GM18511 (cell line): ENCODE results near the gene TIMM50.
A peak's percentile ranks its signal among the peaks of the same experiment; 100 is the strongest.
"Not testable (repeated sequence)": the region's sequence is repeated elsewhere in the genome, so short reads cannot be mapped to it uniquely, and the experiment has no call there.

ENCODE experiments used
- ATAC-seq: cut with Tn5 transposase; IDR thresholded peaks from one replicate; pipeline ENCODE4 v1.9.1; 2021; ENCODE audit warnings: mild to moderate bottlenecking, moderate library complexity; ENCODE audit not compliant: unreplicated experiment

The TIMM50 gene

DNA sequence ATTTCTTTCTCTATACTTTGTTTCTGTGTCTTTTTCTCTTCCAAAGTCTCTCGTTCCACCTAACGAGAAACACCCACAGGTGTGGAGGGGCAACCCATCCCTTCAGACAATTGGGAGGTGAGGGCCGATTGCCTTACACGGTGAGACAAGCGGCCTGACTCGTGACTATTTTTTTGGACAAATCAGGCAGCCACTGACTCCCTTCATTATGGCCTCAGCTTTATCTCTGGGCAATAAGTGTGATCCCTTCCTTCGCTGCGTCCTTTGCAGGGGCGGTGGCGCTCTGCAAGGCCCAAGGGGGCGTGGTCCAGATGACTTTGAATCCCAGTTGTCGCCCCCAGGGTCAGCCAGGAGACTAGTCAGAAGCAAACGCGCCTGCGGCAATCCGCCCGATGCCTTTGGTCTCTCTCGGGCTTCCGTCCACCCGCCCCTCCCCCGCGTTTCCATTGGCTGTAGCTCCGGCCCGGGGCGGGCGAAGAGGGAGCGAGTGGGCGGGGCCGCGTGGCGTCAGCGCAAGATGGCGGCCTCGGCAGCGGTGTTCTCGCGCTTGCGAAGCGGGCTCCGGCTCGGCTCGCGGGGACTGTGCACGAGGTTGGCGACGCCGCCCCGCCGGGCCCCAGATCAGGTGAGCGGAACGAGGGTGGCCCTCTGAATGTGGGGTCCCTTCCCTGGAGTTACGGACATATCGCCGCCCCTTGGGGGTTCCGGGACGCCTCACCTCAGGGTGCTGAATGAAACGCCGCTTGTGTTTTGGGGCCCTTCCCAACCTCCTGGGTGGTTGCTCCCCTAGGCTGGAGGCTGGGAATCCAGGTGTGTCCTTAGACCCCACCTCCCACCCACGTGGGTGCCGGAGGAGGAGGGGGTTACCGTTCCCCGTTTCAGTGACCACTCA, at the start of gene TIMM50:
Gene TIMM50, plus strand, starts transcription at position 502 of the 892 bp plus-strand sequence. Its CDS starts 16 bp downstream, at position 518.
- peak; percentile 86 for ATAC-seq

DNA sequence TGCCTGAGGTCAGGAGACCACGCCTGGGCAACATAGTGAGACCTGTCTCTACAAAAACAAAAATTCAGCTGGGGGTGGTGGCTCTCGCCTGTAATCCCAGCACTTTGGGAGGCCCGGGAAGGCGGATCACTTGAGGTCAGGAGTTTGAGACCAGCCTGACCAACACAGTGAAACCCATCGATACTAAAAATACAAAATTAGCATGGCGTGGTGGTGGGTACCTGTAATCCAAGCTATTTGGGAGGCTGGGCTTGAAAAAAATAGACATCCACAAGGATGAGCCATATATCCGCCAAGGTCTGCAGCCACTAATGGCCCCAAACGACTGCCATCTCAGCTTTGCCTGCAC, 48.0 kb upstream of the TIMM50 start:
- no peak for ATAC-seq

DNA sequence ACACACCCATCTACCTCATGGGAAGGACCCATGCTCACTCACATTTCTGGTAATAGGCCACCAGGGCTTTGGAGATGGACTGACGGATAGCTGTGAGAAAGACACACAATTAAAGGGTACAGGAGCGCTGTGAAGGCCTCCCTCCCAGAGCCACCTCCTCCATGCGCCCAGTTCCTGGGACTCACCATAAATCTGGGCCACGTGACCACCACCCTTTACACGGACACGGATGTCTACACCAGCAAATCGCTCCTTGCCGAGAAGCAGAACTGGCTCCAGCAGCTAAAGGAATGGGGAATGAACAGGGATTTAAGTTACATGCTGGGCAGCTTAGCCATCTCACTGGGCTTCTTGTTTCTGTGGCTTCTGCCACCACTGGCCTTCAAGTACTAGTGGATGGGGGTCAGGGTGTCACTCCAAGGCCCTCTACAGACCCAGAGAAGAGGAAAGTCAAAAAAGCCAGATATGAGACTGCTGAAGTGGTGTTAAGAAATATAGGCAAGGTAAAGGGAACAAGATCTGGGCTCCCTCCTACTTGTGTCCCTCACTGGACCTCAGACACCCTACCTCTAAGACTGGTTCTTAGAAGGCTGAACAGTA, 47.1 kb upstream of the TIMM50 start:
- no peak for ATAC-seq

GRCh38 chr19:39434123-39435076, 46.2 kb upstream of the TIMM50 start:
- ATAC-seq: no peak

- peak; percentile 82 for ATAC-seq
Measured at GRCh38 chr19:39435499-39436349, 44.9 kb upstream of the TIMM50 start, which contains the start of gene RPS16. RPS16 (minus strand) TSS chr19:39435949; CDS start chr19:39435895, 54 bp downstream.

DNA sequence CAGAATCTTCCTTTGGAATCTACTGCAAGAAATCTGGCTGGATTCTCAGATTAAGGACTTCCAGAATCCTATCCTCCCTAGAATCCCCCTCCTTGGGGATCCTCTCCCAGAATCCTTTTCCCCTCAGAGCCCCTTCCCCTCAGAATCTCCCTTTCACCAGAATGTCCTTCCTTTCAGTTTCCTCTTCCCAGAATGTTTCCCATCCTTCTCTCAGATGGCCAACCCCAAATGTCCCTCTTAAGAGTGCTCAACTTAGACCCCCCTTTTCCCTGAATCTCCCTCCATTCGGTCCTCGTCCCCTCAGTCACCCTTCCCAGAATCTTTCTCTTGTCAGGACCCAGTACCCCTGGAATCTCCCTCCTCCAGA, 44.3 kb upstream of the TIMM50 start:
- ATAC-seq: no peak

GRCh38 chr19:39438270-39438934, 42.2 kb upstream of the TIMM50 start:
- ATAC-seq: no peak

GRCh38 chr19:39444598-39445195, 35.9 kb upstream of the TIMM50 start:
- no peak for ATAC-seq

DNA sequence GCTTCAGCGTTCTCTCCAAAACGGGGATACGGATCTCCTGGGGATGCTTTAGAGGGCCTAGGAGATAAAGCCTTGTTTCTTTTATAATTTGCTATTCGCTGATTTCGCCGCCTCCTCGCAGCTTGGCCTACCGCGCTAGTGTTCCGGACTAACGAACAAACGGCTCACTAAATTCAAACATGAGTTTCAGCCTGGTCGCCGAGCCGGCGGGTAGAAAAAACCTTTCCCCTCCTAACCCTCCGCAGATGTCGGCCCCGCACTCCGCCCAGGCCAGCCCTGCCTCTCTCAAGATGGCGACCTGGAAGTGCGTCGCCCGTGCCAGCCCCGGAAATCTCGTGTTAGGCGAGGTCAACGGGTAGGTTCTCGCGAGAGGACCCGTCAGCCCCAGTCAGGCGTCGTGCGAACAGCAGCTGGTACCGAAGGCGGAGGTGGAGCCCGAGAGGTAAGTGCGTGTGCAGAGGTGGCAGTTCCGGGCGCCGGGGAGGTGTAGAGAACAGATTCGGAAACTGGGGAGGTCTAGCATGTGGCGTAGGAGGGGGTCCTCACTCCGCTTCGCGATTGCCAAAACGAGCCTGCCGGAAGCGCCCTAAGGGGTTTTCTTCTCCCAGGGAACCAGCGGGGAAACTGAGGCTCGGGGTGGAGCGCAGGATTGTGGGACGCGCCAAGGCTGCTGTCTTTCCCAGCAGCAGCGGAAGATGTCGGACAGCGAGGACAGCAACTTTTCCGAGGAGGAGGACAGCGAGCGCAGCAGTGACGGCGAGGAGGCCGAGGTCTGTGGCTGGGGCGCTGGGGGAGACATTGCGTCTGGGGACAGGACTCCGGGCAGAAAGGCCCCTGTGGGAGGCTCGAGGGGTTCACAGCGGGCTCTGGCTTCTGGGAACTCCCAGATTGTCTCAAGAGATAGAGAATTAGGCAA, 35.2 kb upstream of the TIMM50 start, which contains the start of gene SUPT5H:
Gene SUPT5H, plus strand, starts transcription at position 387 of the 916 bp plus-strand sequence. Its CDS starts 309 bp downstream, at position 696.
- ATAC-seq: peak; percentile 84

GRCh38 chr19:39446365-39447084, 34.1 kb upstream of the TIMM50 start:
- no peak for ATAC-seq

GRCh38 chr19:39448271-39448670, 32.4 kb upstream of the TIMM50 start:
- ATAC-seq: no peak

DNA sequence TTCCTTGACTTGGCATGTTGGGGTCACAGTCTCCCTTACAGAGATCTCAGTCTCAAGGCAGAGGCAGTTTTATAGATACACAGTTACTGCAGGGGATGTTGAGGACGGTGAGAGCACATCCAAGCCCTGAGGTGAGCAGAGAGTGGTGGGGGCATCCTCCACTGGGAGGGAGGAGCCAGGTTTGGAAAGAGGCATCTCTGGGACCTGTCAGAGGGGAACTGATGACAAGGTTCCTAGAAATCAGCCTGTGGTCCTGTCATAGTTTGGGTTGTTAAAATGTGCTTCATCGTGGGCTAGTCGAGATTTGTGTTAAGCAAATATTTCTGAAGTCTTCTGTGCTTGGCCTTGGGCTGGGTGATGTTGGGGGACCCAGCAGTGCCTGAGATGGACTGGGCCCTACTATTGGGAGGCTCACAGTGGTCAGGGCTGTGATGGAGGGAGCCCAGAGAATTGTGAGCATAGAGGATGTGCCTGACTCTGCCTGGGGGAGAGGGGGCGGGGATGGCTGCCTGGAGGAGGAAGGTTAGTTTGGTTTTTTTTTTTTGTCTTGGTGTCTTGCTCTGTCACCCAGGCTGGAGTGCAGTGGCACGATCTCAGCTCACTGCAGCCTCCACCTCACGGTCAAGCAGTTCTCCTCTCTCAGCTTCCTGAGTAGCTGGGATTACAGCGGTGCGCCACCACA, 31.4 kb upstream of the TIMM50 start:
- ATAC-seq: no peak

DNA sequence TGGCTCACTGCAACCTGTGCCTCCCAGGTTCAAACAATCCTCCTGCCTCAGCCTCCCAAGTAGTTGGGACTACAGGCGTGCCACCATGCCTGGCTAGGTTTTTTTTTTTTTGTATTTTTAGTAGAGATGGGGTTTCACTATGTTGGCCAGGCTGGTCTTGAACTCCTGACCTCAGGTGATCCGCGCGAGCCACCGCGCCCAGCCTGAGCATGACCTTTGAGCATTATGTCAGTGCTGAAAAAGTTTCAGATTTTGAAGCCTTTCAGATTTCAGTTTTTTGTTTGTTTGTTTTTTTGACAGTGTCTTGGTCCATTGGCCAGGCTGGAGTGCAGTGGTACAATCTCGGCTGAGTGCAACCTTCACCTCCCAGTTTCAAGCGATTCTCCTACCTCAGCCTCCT, 29.4 kb upstream of the TIMM50 start:
- ATAC-seq: not testable (repeated sequence)

DNA sequence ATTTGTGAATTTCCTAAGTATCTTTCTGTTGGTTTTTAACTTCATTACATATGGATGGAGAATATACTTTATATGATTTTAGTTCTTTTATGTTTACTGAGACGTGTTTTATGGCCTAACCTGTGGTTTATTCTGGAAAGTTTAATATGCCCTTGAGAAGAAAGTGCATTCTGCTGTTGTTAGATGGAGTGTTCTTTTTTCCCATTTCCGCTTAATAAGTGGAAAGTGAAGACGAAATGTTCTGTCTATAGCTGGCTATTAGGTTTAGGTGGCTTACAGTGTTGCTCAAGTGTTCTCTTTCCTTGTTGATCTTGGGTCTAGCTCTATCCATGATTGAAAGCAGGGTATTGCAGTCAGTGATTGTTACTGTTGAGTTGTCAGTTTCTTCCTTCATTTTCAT, 17.2 kb upstream of the TIMM50 start:
- no peak for ATAC-seq

GRCh38 chr19:39465956-39466747, 14.5 kb upstream of the TIMM50 start:
- ATAC-seq: no peak

- ATAC-seq: no peak
Measured at GRCh38 chr19:39467941-39468340, 12.7 kb upstream of the TIMM50 start.
